Measurements from ENCODE around the gene AHNAK. TPM values are rescaled to one million over a fixed set of nuclear protein-coding genes. Genes with fewer than 3 reads are reported as not detected.

The AHNAK gene
- total and polyA plus RNA-seq, 2 of the 8 experiments (the other 6 are each of a cell fraction or from before 2014, with no cell fraction given), result 2.0 to 5.8 TPM

- H3K27me3 ChIP-seq (replicated peaks in 1 of 4; ENCODE audit: control insufficient read depth in 3 of 4, extremely low read depth in 1 of 4, insufficient read depth in 3 of 4, low read length in 3 of 4), result 0 out of 7 replicates have a peak, but pooled peaks cover 0 to 2% (median 0%) of the 10 kb centered on the region in 4 experiments
- H2BK15ac ChIP-seq (ENCODE audit: low read length), result no peak overlapping the region
- ChIA-PET POLR2A (ENCODE audit: partially characterized antibody) (interaction anchor here (1.3 kb wide), 2 partner anchors 11 to 172 kb away, joined by 3 to 4 read pairs; no protein-coding TSS in a partner anchor), CTCF (ENCODE audit: partially characterized antibody) (interaction anchor here (0.8 to 9.5 kb wide), 8 partner anchors 8 to 160 kb away, joined by 3 to 56 read pairs (median 6); no protein-coding TSS in a partner anchor)
- no peak overlapping the region for H3K4me2 ChIP-seq (ENCODE audit: insufficient read depth in 1 of 2, low read depth in 2 of 2, low read length in 2 of 2)
- no peak overlapping the region for H3K4ac ChIP-seq (replicated peaks; ENCODE audit: insufficient read length, low read depth, low read length)
- no peak overlapping the region for H2BK120ac ChIP-seq (replicated peaks; ENCODE audit: low read depth, low read length)
- no peak for TF ChIP-seq TEAD4 (IDR thresholded peaks at IDR 0.05; ENCODE audit: low read depth, low read length)
- TF ChIP-seq HDAC2 (IDR thresholded peaks at IDR 0.05; ENCODE audit: borderline replicate concordance in 1 of 2, low read depth in 2 of 2, low read length in 2 of 2), result no peak
- no peak overlapping the region for H3K9ac ChIP-seq (replicated peaks in 1 of 4; ENCODE audit: extremely low read depth in 1 of 4, low read depth in 3 of 4, low read length in 3 of 4)
- 84% methylated on average over 6 of the region's 6 CpGs; no CpG with 5 or more reads in 1 of the 2 experiments for WGBS, 2 experiments (ENCODE audit: extremely low coverage in 1 of 2, insufficient coverage in 1 of 2, insufficient read length in 1 of 2, insufficient replicate concordance in 2 of 2, low coverage in 1 of 2, low lambda C conversion rate in 2 of 2, missing lambda C conversion rate in 1 of 2)
- no peak overlapping the region for H2BK20ac ChIP-seq (ENCODE audit: low read length)
- no peak overlapping the region for H3K23ac ChIP-seq (ENCODE audit: insufficient read length)
- no peak overlapping the region for H3K27ac ChIP-seq (ENCODE audit: low read depth, low read length)
- H3K14ac ChIP-seq (ENCODE audit: insufficient read length), result no peak overlapping the region
- no peak overlapping the region for H2BK5ac ChIP-seq (ENCODE audit: low read depth, low read length)
- H4K8ac ChIP-seq (ENCODE audit: extremely low read depth, insufficient read depth, low read length), result no peak overlapping the region
- no peak overlapping the region for H4K91ac ChIP-seq (replicated peaks; ENCODE audit: insufficient read length, low read length)
- DNase-seq (ENCODE audit: low read depth in 1 of 2, low spot score in 2 of 2) (no peak), FAIRE-seq (no peak)
- no peak overlapping the region for H3K18ac ChIP-seq (ENCODE audit: extremely low read depth, low read length)
- no peak overlapping the region for H2AFZ ChIP-seq (ENCODE audit: low read length)
- no peaks in the 10 kb centered on the region for H3K36me3 ChIP-seq (ENCODE audit: control insufficient read depth in 2 of 4, insufficient read depth in 4 of 4, low read length in 3 of 4)
- no peaks in the 10 kb centered on the region for H3K9me3 ChIP-seq (ENCODE audit: insufficient read depth in 2 of 2, low read depth in 1 of 2, low read length in 1 of 2)
- peaks cover 2 to 25% (median 3%) of the 10 kb centered on the region in 4 experiments; a peak in 6 of 7 replicates for H3K4me1 ChIP-seq (replicated peaks in 1 of 4; ENCODE audit: control insufficient read depth in 3 of 4, insufficient read depth in 4 of 4, low read length in 3 of 4)
- no peak overlapping the region for H2BK12ac ChIP-seq (ENCODE audit: low read depth, low read length)
- H3K4me3 ChIP-seq (ENCODE audit: extremely low read depth in 1 of 4, insufficient read depth in 2 of 4, low read depth in 3 of 4, low read length in 4 of 4), result no peak overlapping the region
- no peaks in the 10 kb centered on the region; the same call in 1 of the 2 replicates for H3K23me2 ChIP-seq (ENCODE audit: low read depth, low read length)
- H3K79me1 ChIP-seq (ENCODE audit: low read depth, low read length), result no peaks in the 10 kb centered on the region
- H4K20me1 ChIP-seq (replicated peaks in 1 of 2; ENCODE audit: control insufficient read depth in 1 of 2, insufficient read depth in 2 of 2, low read length in 2 of 2), result no peaks in the 10 kb centered on the region
- H4K5ac ChIP-seq (ENCODE audit: insufficient read length, low read depth, low read length), result no peak overlapping the region
- H2AK5ac ChIP-seq (ENCODE audit: low read depth, low read length), result no peak overlapping the region
- H3K79me2 ChIP-seq (ENCODE audit: control insufficient read depth in 1 of 2, insufficient read depth in 2 of 2, low read length in 2 of 2), result no peaks in the 10 kb centered on the region
- H3K56ac ChIP-seq (replicated peaks; ENCODE audit: insufficient read length, low read depth, low read length), result no peak overlapping the region
Measured at GRCh38 chr11:62400281-62400680, 146.3 kb downstream of the AHNAK start.
